ENCODE results near the gene ULK4. TPM values are rescaled to one million over a fixed set of nuclear protein-coding genes. Genes with fewer than 3 reads are reported as not detected.

The ULK4 gene
- total RNA-seq, 1 experiment from 2014 or later: 6.3 TPM

DNA sequence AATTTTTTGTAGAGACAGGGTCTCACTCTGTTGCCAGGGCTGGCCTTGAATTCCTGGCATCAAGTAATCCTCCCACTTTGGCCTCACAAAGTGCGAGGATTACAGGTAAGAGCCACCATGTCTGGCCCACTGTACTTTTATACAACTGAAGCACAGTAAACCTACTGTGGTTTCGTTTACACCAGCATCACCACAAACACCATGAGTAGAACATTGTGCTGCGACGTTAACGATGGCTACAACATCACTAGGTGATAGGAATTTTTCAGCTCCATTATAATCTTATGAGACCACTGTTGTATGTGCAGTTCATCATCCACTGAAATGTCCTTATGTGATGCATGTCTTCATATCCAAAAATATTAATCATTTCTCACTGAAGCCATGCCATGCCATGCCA, 750.9 kb downstream of the ULK4 start (continued):
- no peak for TF ChIP-seq CTCF (IDR thresholded peaks at IDR 0.05 in 2 of 3, conservative IDR thresholded peaks at IDR 0.05 in 1 of 3; ENCODE audit: borderline replicate concordance in 1 of 3, insufficient read depth in 1 of 3, low read depth in 2 of 3, low read length in 2 of 3)
- TF ChIP-seq JUND (IDR thresholded peaks at IDR 0.05): no peak
- no peak for TF ChIP-seq EZH2 (IDR thresholded peaks at IDR 0.05)
- no peak for TF ChIP-seq SRF (IDR thresholded peaks at IDR 0.05; ENCODE audit: low read depth)
- no peak for TF ChIP-seq CBX3 (IDR thresholded peaks at IDR 0.05; ENCODE audit: low read depth)
- no peak for TF ChIP-seq CEBPB (IDR thresholded peaks at IDR 0.05; ENCODE audit: low read depth)

DNA sequence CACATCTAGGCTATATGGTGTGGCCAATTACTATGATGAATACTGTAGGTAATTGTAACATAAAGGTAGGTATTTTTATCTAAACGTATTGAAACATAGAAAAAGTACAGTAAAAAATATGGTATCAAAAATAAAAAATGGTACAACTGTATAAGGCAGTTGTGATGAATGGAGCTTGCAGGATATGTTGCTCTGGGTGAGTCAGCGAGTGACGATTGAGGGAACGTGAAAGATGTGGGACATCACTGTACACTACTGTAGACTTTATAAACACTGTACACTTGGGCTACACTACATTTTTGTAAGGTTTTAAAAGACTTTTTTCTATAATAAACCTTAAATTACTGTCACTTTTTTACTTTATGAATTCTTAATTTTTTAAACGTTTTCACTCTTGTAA, 752.3 kb downstream of the ULK4 start:
- Histone ChIP-seq H3K9ac (ENCODE audit: low read length) (no peak overlapping the region), H3K79me2 (ENCODE audit: insufficient read depth, low read length) (peaks cover 100% of the 10 kb centered on the region), H3K4me3 (replicated peaks in 1 of 2; ENCODE audit: low read depth in 1 of 2, low read length in 2 of 2) (no peak overlapping the region), H3K4me2 (ENCODE audit: low read length) (no peak overlapping the region), H3K36me3 (ENCODE audit: control insufficient read depth in 1 of 2, insufficient read depth in 2 of 2, low read length in 2 of 2) (no peaks in the 10 kb centered on the region), H3K9me3 (ENCODE audit: control insufficient read depth in 1 of 2, insufficient read depth in 1 of 2, low read depth in 1 of 2, low read length in 2 of 2) (no peaks in the 10 kb centered on the region), H3K4me1 (ENCODE audit: control insufficient read depth in 1 of 2, insufficient read depth in 2 of 2, low read length in 2 of 2) (no peaks in the 10 kb centered on the region), H3K9me2 (ENCODE audit: insufficient read depth) (no peaks in the 10 kb centered on the region), H3K27ac (ENCODE audit: low read depth, low read length) (no peak overlapping the region), H3K27me3 (ENCODE audit: insufficient read depth, low read length) (no peaks in the 10 kb centered on the region), H4K20me1 (ENCODE audit: insufficient read depth) (peaks cover 69% of the 10 kb centered on the region), H2AFZ (ENCODE audit: low read depth, low read length, poor library complexity, severe bottlenecking) (no peak overlapping the region)
- POLR2A ChIA-PET: interaction anchor here (1.0 kb wide), 1 partner anchor 10 kb away, joined by 4 read pairs; the partner anchor contains the start of gene CTNNB1
- intact Hi-C loops (cut with micrococcal nuclease): loop anchor here (10.0 kb wide), 1 partner anchor 885 kb away; no protein-coding TSS in a partner anchor
- TF ChIP-seq JUND (IDR thresholded peaks at IDR 0.05): no peak
- TF ChIP-seq YY1 (IDR thresholded peaks at IDR 0.05; ENCODE audit: extremely low read depth, insufficient replicate concordance, low read depth, low read length): no peak
- no peak for TF ChIP-seq EGR1 (IDR thresholded peaks at IDR 0.05; ENCODE audit: low read depth)
- TF ChIP-seq EZH2phosphoT487 (IDR thresholded peaks at IDR 0.05; ENCODE audit: borderline replicate concordance): no peak
- no peak for TF ChIP-seq FOSL1 (IDR thresholded peaks at IDR 0.05; ENCODE audit: low read depth)
- TF ChIP-seq RAD21 (IDR thresholded peaks at IDR 0.05; ENCODE audit: low read depth): no peak
- TF ChIP-seq REST (IDR thresholded peaks at IDR 0.05; ENCODE audit: low read depth): no peak
- TF ChIP-seq SP1 (IDR thresholded peaks at IDR 0.05; ENCODE audit: low read depth): no peak
- no peak for TF ChIP-seq CEBPB (IDR thresholded peaks at IDR 0.05; ENCODE audit: low read depth)
- no peak for TF ChIP-seq ZNF274 (IDR thresholded peaks at IDR 0.05; ENCODE audit: low read depth, low read length)
- no peak for TF ChIP-seq EZH2 (IDR thresholded peaks at IDR 0.05)
- TF ChIP-seq POLR2A (IDR thresholded peaks at IDR 0.05; ENCODE audit: borderline replicate concordance, extremely low read depth, insufficient read depth, insufficient read length): no peak
- no peak for TF ChIP-seq POLR2AphosphoS5 (IDR thresholded peaks at IDR 0.05; ENCODE audit: low read depth, low read length)
- RAD21 ChIA-PET (ENCODE audit: low non-redundant PET in 1 of 2, low total read pairs in 2 of 2, uncharacterized antibody in 2 of 2, unreplicated experiment in 2 of 2): no interaction called here
- CTCF ChIA-PET: interaction anchor here (1.2 kb wide), 1 partner anchor 11 kb away, joined by 5 read pairs; the partner anchor contains the start of gene CTNNB1
- no TSS peak for BruUV-seq (replicated peaks)
- no peak for ATAC-seq
- no peak for DNase-seq (ENCODE audit: low read depth, low spot score)
